Activated T-helper 1 cell treated with Interleukin-2 at 50 U/mL for 16 hours (primary cell): Measurements from ENCODE around the gene SHPK.
A peak's percentile ranks its signal among the peaks of the same experiment; 100 is the strongest.
"Not testable (repeated sequence)": the region's sequence is repeated elsewhere in the genome, so short reads cannot be mapped to it uniquely, and the experiment has no call there.

Source experiments
- DNase-seq: peaks from one replicate; pipeline ENCODE4 v3.0.0-alpha.2; 2020; ENCODE audit warnings: low read depth

SHPK gene

GRCh38 chr17:3589784-3590183, 46.3 kb downstream of the SHPK start:
- DNase-seq = no peak

GRCh38 chr17:3585826-3586225, 50.2 kb downstream of the SHPK start:
- no peak for DNase-seq

DNA sequence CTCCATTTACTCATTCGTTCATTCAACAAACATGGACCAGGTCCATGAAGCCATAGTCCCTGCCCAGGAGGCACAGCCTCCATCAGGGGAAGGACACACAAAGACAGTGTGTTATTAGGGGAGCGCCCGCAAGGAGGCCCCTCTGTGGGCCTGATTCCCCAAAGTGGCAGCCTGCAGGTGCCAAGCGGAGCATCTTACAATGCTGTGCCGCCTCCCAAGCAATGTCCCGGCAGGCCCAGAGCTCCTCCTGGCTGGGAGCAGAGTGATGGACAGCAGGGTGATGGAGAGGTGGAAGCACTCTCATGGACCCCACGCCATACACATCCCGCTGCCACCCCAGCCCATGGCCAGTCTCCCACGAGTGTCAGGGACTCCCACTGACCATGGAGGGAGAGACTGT, 52.6 kb downstream of the SHPK start:
- no peak for DNase-seq

GRCh38 chr17:3582915-3583314, 53.1 kb downstream of the SHPK start:
- no peak for DNase-seq

DNA sequence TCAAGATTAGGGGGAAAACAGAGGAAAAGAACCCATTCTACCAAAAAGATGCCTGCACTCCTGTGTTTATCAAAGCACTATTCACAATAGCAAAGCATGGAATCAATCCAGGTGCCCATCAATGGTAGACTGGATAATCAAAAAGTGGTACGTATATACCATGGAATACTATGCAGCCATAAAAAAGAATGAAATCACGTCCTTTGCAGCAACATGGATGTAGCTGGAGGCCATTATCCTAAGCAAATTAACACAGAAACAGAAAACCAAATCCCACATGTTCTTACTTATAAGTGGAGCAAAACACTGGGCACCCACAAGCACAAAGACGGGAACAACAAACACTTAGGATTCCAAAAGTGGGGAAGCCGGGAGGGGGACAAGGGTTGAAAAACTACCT, 57.4 kb downstream of the SHPK start:
- not testable (repeated sequence) for DNase-seq

- DNase-seq = no peak
Measured at GRCh38 chr17:3576970-3577369, 59.1 kb downstream of the SHPK start.

GRCh38 chr17:3575511-3575910, 60.5 kb downstream of the SHPK start:
- no peak for DNase-seq

- DNase-seq = no peak
Measured at GRCh38 chr17:3574231-3574630, 61.8 kb downstream of the SHPK start.

- DNase-seq = no peak
Measured at GRCh38 chr17:3573246-3574100, 62.6 kb downstream of the SHPK start.

DNA sequence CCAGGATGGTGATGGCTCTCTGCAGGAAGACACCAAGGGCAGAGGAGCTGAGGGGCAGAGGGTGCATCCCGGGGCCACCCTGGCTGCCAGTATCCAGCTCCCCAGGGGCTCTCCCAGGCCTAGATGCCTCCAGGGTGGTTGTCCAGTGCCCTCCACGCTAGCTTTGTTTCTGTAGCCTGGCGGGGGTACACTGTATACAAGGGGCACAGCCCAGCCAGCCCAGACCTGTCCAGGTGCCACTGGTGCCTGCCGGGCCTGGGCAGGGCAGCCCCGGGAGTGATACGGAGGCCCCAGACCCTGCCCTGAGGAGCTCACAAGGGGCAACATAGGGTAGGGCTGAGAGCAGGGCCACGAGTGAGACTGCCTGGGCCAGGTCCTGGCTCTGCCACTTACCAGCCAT, 63.8 kb downstream of the SHPK start:
- no peak for DNase-seq

- no peak for DNase-seq
Measured at GRCh38 chr17:3571043-3571900, 64.8 kb downstream of the SHPK start.

- DNase-seq = no peak
Measured at GRCh38 chr17:3569534-3570137, 66.4 kb downstream of the SHPK start.

DNA sequence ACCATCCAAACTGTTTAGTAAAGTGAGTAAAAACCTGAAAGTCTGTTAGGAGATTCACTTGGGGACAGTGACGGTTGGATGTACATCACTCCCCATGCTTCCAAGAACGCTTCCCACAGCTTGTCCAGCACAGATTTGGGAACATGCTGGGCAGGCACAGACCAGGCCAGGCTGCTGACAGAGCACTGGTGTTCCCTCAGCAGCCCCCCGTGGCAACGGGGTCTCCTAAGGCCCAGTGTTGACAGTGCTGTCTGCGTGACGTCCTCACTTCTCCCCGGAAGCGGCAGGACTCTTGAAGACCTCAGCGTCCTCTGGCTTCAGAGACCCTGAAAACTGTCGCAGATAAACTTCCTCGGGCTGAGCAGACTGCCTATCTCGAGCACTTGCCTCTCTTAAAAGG, 69.5 kb downstream of the SHPK start:
- no peak for DNase-seq

DNA sequence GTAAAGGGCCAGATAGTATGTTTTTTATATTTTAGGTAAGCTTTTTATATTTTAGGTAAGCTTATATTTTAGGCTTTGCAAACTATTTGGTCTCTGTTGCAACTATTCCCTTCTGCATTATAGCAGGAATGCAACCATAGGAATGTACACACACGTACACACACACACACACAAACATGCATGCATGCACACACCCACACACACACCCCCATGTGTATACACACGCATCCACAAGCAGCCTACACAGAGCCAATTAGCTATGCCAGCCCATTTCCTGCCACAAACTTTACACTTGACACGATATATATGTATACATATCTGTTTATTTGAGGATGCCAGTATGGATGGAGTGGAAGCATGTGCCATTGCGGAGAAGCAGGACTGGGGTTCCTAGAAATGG, 70.9 kb downstream of the SHPK start:
- DNase-seq = no peak

DNA sequence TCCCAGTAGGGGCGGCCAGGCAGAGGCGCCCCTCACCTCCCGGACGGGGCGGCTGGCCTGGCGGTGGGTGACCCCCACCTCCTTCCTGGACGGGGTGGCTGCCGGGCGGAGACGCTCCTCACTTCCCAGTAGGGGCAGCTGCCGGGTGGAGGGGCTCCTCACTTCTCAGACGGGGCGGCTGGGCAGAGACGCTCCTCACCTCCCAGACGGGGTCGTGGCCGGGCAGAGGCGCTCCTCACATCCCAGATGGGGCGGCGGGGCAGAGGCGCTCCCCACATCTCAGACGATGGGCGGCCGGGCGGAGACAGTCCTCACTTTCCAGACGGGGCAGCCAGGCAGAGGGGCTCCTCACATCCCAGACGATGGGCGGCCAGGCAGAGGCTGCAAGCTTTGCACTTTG, 71.8 kb downstream of the SHPK start:
- not testable (repeated sequence) for DNase-seq

DNA sequence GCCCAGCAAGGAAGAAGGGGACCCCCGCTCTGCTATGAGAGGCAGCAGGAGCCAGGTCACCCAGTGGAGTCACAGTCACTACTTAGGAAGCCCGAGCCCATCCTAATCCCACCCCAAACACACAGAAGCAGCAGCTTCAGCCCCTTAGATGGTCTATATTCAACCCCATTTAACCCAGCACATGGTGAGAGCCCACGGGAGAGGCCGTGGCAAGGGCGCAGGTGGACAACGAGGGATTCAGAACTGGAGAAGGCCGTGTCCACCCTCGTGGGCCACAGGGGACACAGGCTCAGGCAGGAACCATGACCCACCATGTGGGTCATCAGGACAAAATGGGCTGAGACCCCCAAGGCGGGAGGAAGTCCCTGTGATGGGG, 76.8 kb downstream of the SHPK start:
- DNase-seq = no peak

GRCh38 chr17:3558603-3559269, 77.3 kb downstream of the SHPK start:
- peak; percentile 17 for DNase-seq
